CD4-positive, CD25-positive, alpha-beta regulatory T cell (primary cell): ENCODE data around the gene C2CD3. TPM values are rescaled to one million over a fixed set of nuclear protein-coding genes. Genes with fewer than 3 reads are reported as not detected.

Experiments used
- ATAC-seq, 2 donors: fragments of 150-1000 bp; cut with Tn5 transposase; one replicate each; pipeline ENCODE4 v1.10.0; 2021; ENCODE audit warnings: low read depth in 2 of 2, moderate number of reproducible peaks in 2 of 2, moderate library complexity in 1 of 2
- DNase-seq, 3 donors: peaks; one replicate each; pipeline versions ENCODE4 v3.0.0 to v3.0.0-alpha.2; 2012 to 2022; ENCODE audit warnings: mixed read lengths in 1 of 3
- H3K27ac ChIP-seq: one replicate; pipeline ENCODE4 v1.7.0; 2013; ENCODE audit warnings: mild to moderate bottlenecking, low read length; ENCODE audit not compliant: insufficient read depth, poor library complexity, severe bottlenecking
- H3K27me3 ChIP-seq: one replicate; pipeline ENCODE4 v1.7.0; 2013; ENCODE audit warnings: low read length; ENCODE audit not compliant: control insufficient read depth, insufficient read depth
- H3K36me3 ChIP-seq: one replicate; pipeline ENCODE4 v1.7.0; 2013; ENCODE audit warnings: mild to moderate bottlenecking, low read length, moderate library complexity; ENCODE audit not compliant: control insufficient read depth, insufficient read depth
- H3K4me1 ChIP-seq: 2 replicates; pipeline ENCODE4 v1.7.0; 2013; ENCODE audit warnings: mild to moderate bottlenecking, low read length; ENCODE audit not compliant: insufficient read depth, control insufficient read depth, poor library complexity, severe bottlenecking
- H3K4me3 ChIP-seq: one replicate; pipeline ENCODE4 v1.7.0; 2013; ENCODE audit warnings: low read depth, mild to moderate bottlenecking, low read length, moderate library complexity
- H3K9me3 ChIP-seq, 2 experiments: 1 replicate in 1 of 2; 2 replicates in 1 of 2; pipeline ENCODE4 v1.7.0; 2013; ENCODE audit warnings: low read length in 2 of 2, mild to moderate bottlenecking in 1 of 2, moderate library complexity in 1 of 2; ENCODE audit not compliant: control insufficient read depth in 2 of 2
- H3K27ac Mint-ChIP-seq, 3 donors: one replicate each; pipeline ENCODE4 v1.8.0; 2020 to 2022; ENCODE audit warnings: mild to moderate bottlenecking in 3 of 3, mixed read lengths in 3 of 3, moderate library complexity in 2 of 3
- H3K27me3 Mint-ChIP-seq: one replicate; pipeline ENCODE4 v1.8.0; 2022; ENCODE audit warnings: mild to moderate bottlenecking, mixed read lengths
- H3K36me3 Mint-ChIP-seq: one replicate; pipeline ENCODE4 v1.8.0; 2020; ENCODE audit warnings: mixed read lengths
- H3K4me1 Mint-ChIP-seq, 4 donors: one replicate each; pipeline ENCODE4 v1.8.0; 2020 to 2022; ENCODE audit warnings: mixed read lengths in 4 of 4, mild to moderate bottlenecking in 1 of 4
- H3K4me3 Mint-ChIP-seq, 4 donors: one replicate each; pipeline ENCODE4 v1.8.0; 2020 to 2022; ENCODE audit warnings: mild to moderate bottlenecking in 4 of 4, mixed read lengths in 4 of 4, moderate library complexity in 3 of 4
- H3K9me3 Mint-ChIP-seq, 7 donors: one replicate each; pipeline ENCODE4 v1.8.0; 2020 to 2022; ENCODE audit warnings: mixed read lengths in 7 of 7, mild to moderate bottlenecking in 3 of 7, moderate library complexity in 2 of 7
- polyA plus RNA-seq, 4 donors: library from polyadenylated mRNA; unstranded; fragments of 300-500 nt; fragmentation: Illumina TruSeq; gene quantifications; one replicate each; pipeline ENCODE4 v1.2.3, GENCODE V29; 2021
- total RNA-seq: library from RNA; stranded (reverse); gene quantifications from one replicate; pipeline ENCODE4 v1.2.3, GENCODE V29; 2022

Gene C2CD3
- total and polyA plus RNA-seq, 5 donors from 2014 or later = 7.2 to 46.4 (median 9.3) TPM

DNA sequence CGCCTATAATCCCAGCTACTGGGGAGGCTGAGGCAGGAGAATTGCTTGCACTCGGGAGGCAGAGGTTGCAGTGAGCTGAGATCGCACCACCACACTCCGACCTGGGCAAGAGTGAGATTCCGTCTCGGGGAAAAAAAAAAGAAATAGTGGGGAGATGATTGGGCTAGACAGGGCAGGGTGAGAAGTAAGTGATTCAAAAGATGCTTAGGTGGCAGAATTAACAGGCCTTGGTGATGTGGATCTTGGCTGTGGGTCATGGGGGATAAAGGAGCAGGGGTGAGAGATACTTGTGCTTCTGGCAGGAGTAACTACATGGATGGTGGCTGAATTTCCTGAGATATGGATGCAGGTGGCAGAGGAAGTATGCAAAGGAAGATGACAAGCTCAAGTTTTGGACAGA, 148.8 kb downstream of the C2CD3 start:
- peaks cover 19% of the 10 kb centered on the region for H3K36me3 Mint-ChIP-seq
- H3K4me1 ChIP-seq = peaks cover 29% of the 10 kb centered on the region
- H3K36me3 ChIP-seq = peaks cover 2% of the 10 kb centered on the region
- no peaks in the 10 kb centered on the region for H3K9me3 ChIP-seq
- peaks cover 0 to under 1% (median 0%) of the 10 kb centered on the region in 7 donors for H3K9me3 Mint-ChIP-seq
- H3K27ac ChIP-seq = no peak overlapping the region
- H3K27ac Mint-ChIP-seq = no peak overlapping the region
- DNase-seq (no peak), ATAC-seq (no peak)
- H3K4me3 ChIP-seq = no peak overlapping the region
- no peak overlapping the region for H3K4me3 Mint-ChIP-seq
- H3K27me3 Mint-ChIP-seq = no peaks in the 10 kb centered on the region
- no peaks in the 10 kb centered on the region for H3K27me3 ChIP-seq
- peaks cover 0 to 22% (median 14%) of the 10 kb centered on the region in 4 donors for H3K4me1 Mint-ChIP-seq

DNA sequence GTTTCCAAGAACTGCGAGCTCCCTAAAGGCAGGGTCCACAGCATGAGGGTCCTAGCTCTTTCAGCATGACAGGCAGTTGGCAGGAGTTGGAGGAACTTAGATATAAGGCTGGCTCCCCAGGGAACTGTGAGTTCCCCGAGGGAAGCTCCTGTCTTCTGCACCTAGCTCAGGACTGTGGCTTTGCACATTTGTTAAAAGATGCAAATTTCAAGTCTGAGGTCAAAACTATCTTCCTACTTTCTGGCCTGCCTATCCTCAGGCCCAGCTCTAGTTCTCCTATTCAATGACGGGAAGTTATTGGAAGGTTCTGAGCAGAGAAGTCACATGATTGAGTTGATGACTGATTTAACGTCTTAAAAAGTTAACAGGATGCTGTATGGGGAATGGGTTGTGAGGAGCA, 150.3 kb downstream of the C2CD3 start:
- DNase-seq (no peak), ATAC-seq (peak in 1 of 2 donors; percentile 24)
- peaks cover 0 to 1% (median 0%) of the 10 kb centered on the region in 7 donors for H3K9me3 Mint-ChIP-seq
- H3K4me1 Mint-ChIP-seq = peaks cover 5 to 34% (median 24%) of the 10 kb centered on the region in 4 donors
- Histone ChIP-seq H3K9me3 (no peaks in the 10 kb centered on the region), H3K36me3 (no peaks in the 10 kb centered on the region), H3K4me1 (peaks cover 42% of the 10 kb centered on the region), H3K27ac (no peak overlapping the region), H3K27me3 (no peaks in the 10 kb centered on the region), H3K4me3 (peak overlapping the region; percentile 20)
- H3K27me3 Mint-ChIP-seq = no peaks in the 10 kb centered on the region
- no peak overlapping the region for H3K27ac Mint-ChIP-seq
- H3K4me3 Mint-ChIP-seq = no peak overlapping the region
- peaks cover 21% of the 10 kb centered on the region for H3K36me3 Mint-ChIP-seq

DNA sequence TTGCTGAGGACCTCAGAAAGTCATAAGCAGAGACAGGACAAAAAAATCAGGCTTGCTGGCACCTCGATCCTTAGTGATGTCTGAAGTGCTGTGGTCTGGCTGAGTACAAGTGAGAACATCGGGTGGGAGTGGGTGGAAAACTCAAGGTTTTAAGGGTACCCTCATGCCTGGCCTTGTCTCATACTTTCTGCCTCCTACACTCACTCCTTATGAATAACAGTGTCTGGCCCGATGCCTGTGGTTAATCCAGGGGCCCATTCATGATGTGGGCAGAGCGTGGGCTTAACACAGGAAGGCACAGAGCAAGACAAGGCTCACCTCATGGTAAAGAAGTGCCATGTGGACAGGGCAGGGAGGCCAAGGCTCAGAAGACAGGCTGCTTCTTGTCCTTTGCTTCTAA, 150.9 kb downstream of the C2CD3 start:
- DNase-seq (peak in 1 of 3 donors; percentile 38), ATAC-seq (peak; percentile 24 to 29)
- H3K9me3 ChIP-seq = no peaks in the 10 kb centered on the region
- Mint-ChIP-seq H3K36me3 (peaks cover 18% of the 10 kb centered on the region), H3K27me3 (no peaks in the 10 kb centered on the region), H3K4me3 (peak overlapping the region in 2 of 4 donors; percentile 24 to 59), H3K9me3 (peaks cover 0 to 1% (median 0%) of the 10 kb centered on the region in 7 donors), H3K27ac (peak overlapping the region in 1 of 3 donors; percentile 76), H3K4me1 (peaks cover 5 to 40% (median 29%) of the 10 kb centered on the region in 4 donors)
- H3K4me1 ChIP-seq = peaks cover 49% of the 10 kb centered on the region
- H3K27ac ChIP-seq = peak overlapping the region; percentile 28
- H3K27me3 ChIP-seq = no peaks in the 10 kb centered on the region
- no peaks in the 10 kb centered on the region for H3K36me3 ChIP-seq
- peak overlapping the region; percentile 22 for H3K4me3 ChIP-seq

DNA sequence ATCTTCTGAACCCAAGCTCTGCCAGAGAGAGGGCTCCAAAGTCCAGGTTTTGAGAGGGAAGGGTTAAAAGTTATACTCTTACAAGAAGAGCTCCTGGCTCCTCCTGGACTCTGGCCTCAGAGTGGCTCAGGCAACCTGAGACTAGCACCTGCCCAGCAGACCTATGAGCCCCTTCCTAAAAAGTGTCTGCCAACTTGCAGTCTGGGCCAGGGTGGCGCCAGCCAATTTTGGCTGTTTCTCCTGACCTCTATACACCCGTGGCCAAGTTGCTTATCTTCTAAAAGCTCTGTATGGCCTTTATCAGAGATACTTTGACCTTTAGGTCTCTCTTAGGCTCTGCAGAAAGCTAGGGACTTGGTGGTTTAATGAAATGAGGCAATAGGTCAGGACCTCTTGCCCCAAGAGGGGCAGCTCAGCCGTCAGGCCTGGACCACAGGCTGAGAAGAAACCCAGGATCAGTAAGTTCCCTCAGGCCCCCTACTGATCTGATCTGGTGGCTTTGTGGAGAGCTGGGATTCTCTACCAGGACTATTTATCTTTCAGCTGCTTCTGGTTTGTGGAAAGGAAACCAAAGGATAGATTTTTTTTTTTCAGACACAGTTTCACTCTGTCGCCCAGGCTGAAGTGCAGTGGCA, 151.6 kb downstream of the C2CD3 start:
- peaks cover 0 to 1% (median 0%) of the 10 kb centered on the region in 7 donors for H3K9me3 Mint-ChIP-seq
- H3K4me3 Mint-ChIP-seq = peak overlapping the region in 1 of 4 donors; percentile 30
- H3K4me1 Mint-ChIP-seq = peaks cover 9 to 47% (median 35%) of the 10 kb centered on the region in 4 donors

DNA sequence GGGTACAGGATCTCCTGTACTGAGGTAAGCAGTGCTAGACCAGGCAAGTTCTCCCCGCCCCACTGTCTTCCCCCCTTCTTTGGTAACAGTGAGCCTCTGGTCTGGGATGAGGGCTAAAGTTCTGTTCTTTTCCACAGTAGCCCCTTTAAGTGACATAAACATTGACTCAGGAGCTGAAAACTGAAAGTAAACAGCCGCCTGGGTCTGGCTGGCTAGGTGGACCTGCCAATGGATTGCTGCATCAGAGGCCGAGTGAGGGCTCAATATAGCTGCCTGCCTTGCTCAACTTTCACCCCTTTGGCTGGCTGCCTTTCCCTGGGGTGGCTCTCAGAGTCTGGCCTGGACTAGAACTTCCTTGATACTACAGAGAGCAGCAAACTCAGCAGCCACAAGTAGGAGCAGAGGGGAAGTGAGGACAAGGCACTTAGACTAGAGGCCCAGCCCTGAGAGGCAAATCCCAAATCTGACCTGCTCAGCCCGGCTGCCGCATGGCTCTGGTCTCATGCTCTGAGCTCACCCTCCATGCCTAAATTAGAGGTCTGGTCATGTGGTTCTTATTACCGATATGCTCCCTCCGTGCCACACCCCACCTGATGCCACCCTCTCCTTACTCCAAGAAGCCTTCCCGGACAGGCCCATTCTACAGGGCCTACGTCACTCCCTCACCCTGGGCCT, 152.3 kb downstream of the C2CD3 start:
- Histone ChIP-seq H3K9me3 (no peaks in the 10 kb centered on the region), H3K27me3 (no peaks in the 10 kb centered on the region), H3K27ac (no peak overlapping the region), H3K4me1 (peaks cover 62% of the 10 kb centered on the region), H3K36me3 (no peaks in the 10 kb centered on the region), H3K4me3 (no peak overlapping the region)
- no peak for DNase-seq
- no peak for ATAC-seq
- H3K27ac Mint-ChIP-seq = no peak overlapping the region
- no peak overlapping the region for H3K4me3 Mint-ChIP-seq
- peaks cover 0 to 1% (median 0%) of the 10 kb centered on the region in 7 donors for H3K9me3 Mint-ChIP-seq
- no peaks in the 10 kb centered on the region for H3K27me3 Mint-ChIP-seq
- peaks cover 17% of the 10 kb centered on the region for H3K36me3 Mint-ChIP-seq
- H3K4me1 Mint-ChIP-seq = peaks cover 9 to 49% (median 33%) of the 10 kb centered on the region in 4 donors

More for the DNA sequence above, 151.6 kb downstream of the C2CD3 start:
- H3K4me3 ChIP-seq = no peak overlapping the region
- H3K27ac ChIP-seq = peak overlapping the region; percentile 28
- Mint-ChIP-seq H3K36me3 (peaks cover 17% of the 10 kb centered on the region), H3K27ac (peak overlapping the region in 1 of 3 donors; percentile 76), H3K27me3 (no peaks in the 10 kb centered on the region)
- ATAC-seq (no peak), DNase-seq (no peak)
- no peaks in the 10 kb centered on the region for H3K9me3 ChIP-seq
- H3K27me3 ChIP-seq = no peaks in the 10 kb centered on the region
- peaks cover 55% of the 10 kb centered on the region for H3K4me1 ChIP-seq
- no peaks in the 10 kb centered on the region for H3K36me3 ChIP-seq

DNA sequence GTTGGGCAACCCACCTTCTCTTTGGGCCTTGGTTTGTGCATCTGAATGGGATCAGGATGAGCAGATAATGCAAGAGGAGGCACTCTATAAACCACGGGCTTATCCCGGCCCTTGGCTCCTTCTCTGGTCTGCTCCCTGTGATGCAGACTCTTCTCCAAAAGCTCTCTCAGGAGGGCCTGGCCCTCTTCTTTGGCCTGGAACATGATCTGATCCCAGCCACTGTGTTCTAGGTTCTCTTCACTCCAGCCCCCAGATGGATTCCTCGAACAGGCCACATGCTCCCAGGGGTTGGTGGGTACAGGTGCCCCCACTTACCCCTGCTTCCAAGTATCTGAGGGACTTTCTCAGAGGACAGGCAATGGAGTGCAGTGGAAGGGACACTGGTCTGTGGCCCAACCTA, 153.2 kb downstream of the C2CD3 start:
- ATAC-seq (no peak), DNase-seq (no peak)
- H3K9me3 ChIP-seq = no peaks in the 10 kb centered on the region
- Mint-ChIP-seq H3K4me3 (peak overlapping the region in 1 of 4 donors; percentile 38), H3K36me3 (peaks cover 17% of the 10 kb centered on the region), H3K9me3 (peaks cover 0 to 1% (median 0%) of the 10 kb centered on the region in 7 donors), H3K4me1 (peaks cover 9 to 49% (median 36%) of the 10 kb centered on the region in 4 donors), H3K27me3 (no peaks in the 10 kb centered on the region), H3K27ac (no peak overlapping the region)
- no peak overlapping the region for H3K4me3 ChIP-seq
- no peak overlapping the region for H3K27ac ChIP-seq
- peaks cover 71% of the 10 kb centered on the region for H3K4me1 ChIP-seq
- no peaks in the 10 kb centered on the region for H3K36me3 ChIP-seq
- H3K27me3 ChIP-seq = no peaks in the 10 kb centered on the region

DNA sequence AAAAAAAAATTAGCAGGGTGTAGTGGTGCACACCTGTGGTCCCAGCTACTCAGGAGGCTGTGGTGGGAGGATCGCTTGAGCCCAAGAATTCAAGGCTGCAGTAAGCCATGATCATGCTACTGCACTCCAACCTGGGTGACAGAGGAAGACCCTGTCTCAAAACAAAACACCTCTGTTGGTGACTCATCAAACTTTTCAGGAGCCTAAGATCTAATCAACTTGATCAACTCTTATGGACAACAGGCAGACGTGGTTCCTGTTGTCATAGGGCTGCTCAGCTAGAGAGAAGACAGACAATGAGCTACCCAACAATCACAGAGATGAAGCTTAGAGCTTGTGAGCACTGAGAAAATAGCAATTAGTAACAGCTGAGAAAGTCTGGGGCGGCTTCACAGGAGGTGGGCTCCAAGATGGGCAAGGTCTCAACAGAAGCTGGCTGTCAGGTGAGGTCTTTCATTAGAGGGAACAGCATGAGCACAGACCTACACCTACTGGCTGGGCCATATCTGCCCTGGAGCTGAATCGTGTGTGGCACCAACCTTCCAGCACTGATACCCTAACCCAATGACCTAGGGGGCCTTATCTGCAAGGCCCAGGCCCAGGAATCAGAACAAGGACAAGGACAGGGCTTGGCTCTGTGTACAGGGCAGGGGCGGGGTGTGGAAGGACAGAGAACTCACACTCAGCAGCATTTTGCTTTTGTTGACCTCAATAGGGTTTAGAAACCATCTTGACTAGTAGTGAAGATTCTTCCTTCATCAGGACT, 154.7 kb downstream of the C2CD3 start:
- H3K4me1 ChIP-seq = peaks cover 86% of the 10 kb centered on the region
- no peaks in the 10 kb centered on the region for H3K36me3 ChIP-seq
- DNase-seq (peak in 1 of 3 donors; percentile 44), ATAC-seq (no peak)
- peak overlapping the region; percentile 52 to 88 (median 81) for H3K27ac Mint-ChIP-seq
- no peaks in the 10 kb centered on the region for H3K9me3 ChIP-seq
- H3K36me3 Mint-ChIP-seq = peaks cover 20% of the 10 kb centered on the region
- peak overlapping the region in 2 of 4 donors; percentile 15 to 58 for H3K4me3 Mint-ChIP-seq
- H3K27me3 Mint-ChIP-seq = no peaks in the 10 kb centered on the region
- H3K27ac ChIP-seq = no peak overlapping the region
- no peak overlapping the region for H3K4me3 ChIP-seq
- peaks cover 0 to 1% (median 0%) of the 10 kb centered on the region in 7 donors for H3K9me3 Mint-ChIP-seq
- peaks cover 21 to 65% (median 50%) of the 10 kb centered on the region in 4 donors for H3K4me1 Mint-ChIP-seq
- no peaks in the 10 kb centered on the region for H3K27me3 ChIP-seq
